ENCODE data around the gene SNORC.
"Not testable (repeated sequence)": the region's sequence is repeated elsewhere in the genome, so short reads cannot be mapped to it uniquely, and the experiment has no call there.

The SNORC gene

DNA sequence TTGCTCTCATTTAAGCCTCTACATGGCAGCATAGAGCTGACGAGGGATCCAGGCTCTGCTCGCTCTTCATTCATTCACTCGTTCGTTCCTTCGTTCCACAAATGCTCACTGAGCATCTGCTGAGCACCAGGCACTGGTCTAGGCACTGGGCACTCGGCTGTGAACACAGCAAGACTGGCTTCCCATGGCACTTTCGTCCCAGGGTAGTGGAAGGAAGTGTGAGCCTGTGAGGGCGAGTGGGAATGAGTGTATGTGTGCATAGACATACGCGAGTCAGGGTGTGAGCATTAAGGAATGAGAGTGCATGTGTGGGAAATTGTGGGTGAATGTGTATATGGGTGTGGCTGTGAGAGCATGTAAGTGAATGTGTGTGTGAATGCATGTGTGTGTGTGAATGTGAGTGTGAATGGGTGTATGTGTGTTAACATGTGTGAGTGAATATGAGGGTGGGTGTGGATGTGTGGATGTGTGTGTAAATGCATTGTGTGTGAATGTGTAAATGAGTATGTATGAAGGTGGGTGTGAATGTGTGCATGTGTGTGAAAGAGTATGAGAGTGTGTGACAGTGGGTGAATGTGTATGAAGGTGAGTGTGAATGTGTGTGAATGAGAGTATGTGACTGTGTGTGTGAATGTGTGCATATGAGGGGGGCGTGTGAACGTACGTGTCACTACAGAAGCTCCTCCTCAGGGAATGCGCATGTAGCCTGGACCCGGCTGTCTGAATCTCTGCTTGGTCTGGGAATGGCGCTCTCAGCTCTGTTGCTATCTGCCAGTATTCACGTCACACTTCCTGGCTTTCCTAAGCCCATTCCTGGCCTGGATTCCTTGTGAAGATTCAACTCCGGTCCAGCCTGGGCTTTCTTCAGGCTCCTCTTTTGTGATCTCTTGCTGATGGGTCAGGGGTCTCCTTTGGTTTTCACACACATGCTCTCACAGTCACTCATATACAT lies 28.8 kb downstream of the SNORC start:
- no peak for DNase-seq

DNA sequence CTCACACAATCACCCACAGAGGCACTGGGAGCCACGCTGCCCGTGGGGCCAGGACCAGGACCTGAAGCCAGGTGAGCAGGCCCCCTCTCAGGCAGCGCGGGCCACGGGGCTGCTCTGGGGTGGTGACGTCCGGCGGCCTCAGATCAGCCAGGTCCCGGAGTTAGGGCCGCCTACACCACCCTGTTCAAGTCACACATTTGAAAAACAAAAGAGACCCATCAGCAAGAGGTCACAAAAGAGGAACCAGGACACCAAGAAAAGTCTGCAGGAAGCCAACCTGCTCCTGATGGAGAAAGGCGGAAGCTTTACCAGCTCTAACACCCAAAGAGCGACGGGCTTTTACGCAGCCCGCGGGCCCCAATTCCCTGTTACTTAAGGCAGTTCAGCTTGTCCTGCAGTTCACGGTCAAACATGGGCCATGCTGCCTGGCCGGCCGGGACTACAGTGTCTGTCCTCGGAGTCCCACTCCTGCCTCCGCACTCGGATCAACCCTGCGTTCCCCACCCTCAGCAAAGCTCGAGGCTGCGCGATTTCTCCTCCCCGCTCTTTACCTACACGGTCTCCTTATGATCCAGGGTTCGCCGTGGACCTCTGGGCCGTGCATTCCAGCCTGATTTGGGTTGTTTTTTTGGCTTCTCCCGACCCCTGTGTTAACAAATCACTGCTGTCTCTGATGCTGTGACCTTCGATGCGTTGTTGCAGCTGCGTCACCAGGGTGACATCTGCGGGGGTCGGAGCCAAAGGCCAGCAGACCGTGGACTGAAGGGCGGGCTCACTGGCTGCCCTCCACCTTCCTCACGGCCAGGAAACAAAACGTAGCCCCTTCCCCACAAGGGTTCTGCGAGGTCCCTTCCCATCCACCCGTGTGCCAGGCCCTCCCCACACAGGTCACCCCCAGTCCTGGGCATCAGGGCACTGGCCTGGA lies 31.0 kb downstream of the SNORC start:
- no peak for DNase-seq

DNA sequence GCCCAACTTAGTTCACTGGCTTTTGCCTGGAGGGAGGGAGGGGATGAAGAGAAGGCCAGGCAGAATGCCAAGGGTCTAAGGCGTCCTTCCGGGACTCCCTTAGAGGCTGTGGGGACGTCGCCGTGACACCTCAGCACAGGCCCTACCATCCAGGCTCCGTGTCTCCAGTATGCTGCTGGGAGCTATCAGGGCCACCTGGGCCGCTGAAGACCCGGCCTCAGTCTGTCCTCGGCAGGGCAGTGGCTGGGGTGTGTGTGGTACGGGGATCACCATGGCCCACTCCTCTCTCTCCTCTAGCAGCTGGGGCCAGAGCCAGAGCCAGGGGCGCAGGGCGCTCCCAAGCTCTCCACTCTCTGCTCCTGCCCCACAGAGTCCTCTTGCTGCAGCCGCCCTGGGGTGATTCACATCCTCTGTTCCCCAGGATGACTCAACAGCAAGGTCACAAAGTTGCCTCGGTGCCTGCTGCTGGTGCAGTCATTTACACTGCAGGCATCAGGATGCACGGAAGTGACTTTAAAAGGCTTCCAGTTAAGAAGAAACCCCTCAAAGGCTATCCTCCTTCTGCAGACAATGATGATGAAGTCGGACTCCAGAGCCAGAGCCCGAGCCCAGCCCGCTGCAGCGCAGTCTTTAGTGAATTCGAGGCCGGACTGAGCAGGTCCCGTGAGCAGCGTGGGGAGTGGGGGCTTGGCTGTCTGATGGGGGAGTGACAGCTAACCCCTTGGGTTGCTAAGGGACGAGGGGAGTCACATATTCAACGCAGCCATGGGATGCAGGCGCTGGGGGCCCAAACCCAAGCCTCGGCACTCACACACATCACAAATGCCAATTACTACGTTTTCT lies 31.9 kb downstream of the SNORC start:
- DNase-seq: no peak

- no peak for DNase-seq
Measured at GRCh38 chr2:232903989-232904388, 33.9 kb downstream of the SNORC start.

GRCh38 chr2:232906867-232907717 lies 37.0 kb downstream of the SNORC start:
- DNase-seq: peak; percentile 53

DNA sequence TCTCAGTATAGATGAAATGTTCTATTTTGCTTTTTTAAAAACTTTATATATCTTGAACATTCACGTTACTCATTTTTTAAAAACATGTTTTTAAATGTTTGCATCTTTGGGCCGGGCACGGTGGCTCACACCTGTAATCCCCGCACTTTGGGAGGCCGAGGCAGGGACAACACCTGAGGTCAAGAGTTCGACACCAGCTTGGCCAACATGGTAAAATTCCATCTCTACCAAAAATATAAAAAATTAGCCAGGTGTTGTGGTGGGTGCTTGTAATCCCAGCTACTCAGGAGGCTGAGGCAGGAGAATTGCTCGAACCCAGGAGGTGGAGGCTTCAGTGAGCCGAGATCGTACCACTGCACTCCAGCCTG lies 37.6 kb downstream of the SNORC start:
- not testable (repeated sequence) for DNase-seq

DNA sequence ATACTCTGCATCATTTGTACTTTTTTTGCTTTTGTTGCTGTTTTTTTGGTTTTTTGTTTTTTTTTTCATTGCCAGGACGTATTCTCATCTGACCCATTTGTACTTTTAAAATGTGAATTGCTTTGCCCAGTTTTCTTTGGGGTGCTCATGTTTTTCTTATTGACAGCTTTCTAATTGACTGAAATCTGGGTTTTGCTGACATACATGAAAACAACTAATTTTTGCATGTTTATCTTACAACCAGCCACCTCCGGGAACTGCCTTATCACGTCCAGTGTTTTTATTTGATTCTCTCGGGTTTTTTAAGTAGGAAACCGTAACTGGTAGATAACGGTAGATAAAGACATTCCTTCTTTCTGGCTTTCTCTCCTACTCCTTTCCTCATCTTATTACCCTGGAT lies 38.6 kb downstream of the SNORC start:
- no peak for DNase-seq

DNA sequence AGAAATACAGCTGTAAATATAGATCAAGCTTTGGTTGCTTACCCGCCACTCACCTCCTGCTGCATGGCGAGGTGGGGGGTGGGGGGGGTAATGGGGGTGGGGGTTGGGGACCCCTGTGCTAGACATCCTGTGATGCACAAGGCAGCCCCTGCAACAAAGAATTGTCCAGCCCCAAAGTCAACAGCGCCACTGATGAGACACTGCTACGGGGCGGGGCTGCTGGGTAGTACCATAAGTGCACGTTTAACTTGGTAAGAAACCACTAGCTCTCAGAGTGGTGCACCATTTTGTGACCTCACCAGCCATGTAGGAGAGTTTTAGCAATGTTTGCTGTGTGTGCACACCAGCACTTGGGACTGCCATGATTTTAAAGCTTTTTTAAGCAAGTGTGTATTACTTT lies 40.3 kb downstream of the SNORC start:
- DNase-seq: no peak

DNA sequence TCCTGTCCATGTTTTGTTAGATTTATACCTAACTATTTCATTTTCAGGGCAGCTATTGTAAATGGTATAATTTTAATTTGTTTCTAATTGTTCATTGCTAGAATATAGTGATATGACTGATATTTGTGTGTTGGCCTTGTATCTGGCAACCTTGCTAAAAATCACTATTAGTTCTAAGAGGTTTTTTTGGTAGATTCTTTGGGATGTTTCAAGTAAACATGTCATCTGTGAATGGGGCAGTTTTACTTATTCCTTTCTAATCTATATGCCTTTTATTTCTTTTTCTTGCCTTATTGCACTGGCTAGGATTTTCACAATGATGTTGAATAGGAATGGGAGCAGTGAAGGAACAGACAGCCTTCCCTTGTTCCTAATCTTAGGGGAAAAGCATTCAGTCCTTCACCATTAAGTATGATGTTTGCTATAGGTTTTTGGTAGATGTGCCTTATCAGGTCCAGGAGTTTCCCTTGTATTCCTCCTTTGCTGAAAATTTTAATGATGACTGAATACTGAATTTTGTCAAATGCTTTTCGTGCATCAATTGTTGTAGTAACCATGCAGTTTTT lies 41.7 kb downstream of the SNORC start:
- no peak for DNase-seq

- DNase-seq: no peak
Measured at GRCh38 chr2:232913903-232914302, 43.8 kb downstream of the SNORC start.

GRCh38 chr2:232919141-232919540 lies 49.1 kb downstream of the SNORC start:
- no peak for DNase-seq

DNA sequence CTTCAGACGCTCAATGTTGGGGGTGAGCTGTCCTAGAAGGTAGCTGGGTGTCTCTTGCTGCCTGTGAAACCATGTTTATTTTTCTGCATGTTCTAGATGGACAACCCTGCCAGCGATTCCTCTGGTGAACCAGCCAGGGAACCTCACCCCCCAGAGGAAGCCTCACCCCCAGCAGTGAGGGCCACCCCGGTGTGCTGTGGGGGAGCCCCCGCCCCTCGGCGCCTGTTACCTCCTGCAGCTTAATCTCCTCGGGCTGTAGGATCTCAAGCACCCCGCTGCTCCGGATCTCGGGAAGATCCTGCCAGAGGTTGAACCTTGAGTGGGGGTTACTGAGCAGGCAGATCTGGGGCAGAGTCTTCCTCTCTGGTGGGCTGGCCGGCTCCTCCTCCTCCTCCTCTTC lies 50.0 kb downstream of the SNORC start:
- DNase-seq: no peak

- no peak for DNase-seq
Measured at GRCh38 chr2:232920760-232921159, 50.7 kb downstream of the SNORC start.

GRCh38 chr2:232924433-232924832 lies 54.4 kb downstream of the SNORC start:
- DNase-seq: no peak

GRCh38 chr2:232925153-232925820 lies 55.2 kb downstream of the SNORC start:
- no peak for DNase-seq

DNA sequence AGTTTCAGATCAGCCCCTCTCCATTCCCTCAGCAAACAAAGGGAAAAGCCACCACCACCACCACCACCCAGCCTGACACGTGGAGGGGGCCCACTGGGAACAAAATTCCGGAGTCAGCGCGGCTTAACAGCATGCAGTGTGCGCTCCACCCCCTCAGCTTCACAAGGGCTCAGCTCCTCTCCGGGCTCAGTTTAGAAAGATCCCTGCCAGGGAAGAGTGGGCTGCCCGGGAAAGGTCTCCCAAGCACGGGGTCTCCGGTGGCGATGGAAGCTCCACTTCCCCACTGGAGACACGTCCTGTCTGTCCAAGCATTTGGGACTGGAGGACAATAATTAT lies 55.7 kb downstream of the SNORC start:
- DNase-seq: no peak

DNA sequence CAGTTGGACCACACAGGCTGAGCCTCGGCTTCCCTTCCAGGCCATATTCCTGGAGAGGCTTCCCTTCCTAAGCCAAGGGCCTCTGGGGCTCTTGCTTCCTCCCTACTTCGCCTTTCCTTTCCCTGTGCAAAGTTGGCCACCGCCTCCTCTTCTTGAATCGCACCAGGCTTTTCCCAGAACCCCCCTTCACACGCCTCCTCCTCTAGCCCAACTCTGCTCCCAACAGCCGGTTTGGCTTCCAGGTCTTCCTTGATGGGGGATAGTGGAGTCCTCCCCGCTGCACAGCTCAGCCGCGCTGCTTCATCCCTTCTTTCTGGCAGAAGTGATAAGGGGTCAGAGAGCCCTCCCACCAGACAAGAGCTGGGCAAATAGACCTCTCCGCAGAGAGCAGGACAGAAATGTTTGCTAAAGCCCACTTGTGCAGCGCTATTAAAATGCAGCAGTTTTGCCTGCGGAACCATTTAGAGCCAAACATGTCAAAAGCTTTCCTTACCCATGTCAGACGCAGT lies 56.4 kb downstream of the SNORC start:
- DNase-seq: no peak

DNA sequence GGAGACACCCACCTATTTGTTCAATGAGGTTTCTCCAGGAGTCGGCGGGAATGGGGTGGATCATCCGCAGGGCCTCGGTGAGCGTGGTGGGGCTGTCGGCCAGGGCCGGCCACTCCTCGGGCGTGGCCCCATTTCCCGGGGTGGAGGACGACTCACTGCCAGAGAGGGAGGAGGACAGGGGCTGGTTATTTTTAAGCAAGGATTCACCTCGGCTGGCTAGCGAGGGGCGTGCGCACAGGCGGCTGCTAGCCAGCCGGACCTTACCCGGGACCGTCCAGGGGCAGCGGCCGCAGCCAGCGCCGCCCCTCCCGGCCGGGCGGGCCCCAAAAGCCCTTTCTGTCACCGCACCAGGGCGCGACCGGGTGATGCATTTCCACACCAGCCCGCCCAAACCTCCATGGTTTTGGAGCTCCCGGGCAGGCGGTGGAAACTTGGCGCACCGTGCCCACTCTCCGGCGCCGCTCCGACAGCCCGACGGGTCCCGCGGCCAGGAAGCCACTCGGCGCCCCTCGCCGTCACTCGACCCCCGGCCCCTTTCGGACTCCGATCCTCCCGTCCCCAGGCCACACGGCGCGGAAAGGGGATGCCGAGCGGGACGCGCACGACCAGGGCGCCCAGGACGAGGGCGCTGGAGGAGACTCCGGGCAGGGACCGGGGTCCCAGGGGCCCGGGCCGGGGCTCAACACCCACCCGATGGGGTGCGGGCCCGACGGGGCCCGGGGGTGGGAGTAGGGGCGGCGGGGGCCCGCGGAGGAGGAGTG lies 57.1 kb downstream of the SNORC start:
- DNase-seq: no peak

DNA sequence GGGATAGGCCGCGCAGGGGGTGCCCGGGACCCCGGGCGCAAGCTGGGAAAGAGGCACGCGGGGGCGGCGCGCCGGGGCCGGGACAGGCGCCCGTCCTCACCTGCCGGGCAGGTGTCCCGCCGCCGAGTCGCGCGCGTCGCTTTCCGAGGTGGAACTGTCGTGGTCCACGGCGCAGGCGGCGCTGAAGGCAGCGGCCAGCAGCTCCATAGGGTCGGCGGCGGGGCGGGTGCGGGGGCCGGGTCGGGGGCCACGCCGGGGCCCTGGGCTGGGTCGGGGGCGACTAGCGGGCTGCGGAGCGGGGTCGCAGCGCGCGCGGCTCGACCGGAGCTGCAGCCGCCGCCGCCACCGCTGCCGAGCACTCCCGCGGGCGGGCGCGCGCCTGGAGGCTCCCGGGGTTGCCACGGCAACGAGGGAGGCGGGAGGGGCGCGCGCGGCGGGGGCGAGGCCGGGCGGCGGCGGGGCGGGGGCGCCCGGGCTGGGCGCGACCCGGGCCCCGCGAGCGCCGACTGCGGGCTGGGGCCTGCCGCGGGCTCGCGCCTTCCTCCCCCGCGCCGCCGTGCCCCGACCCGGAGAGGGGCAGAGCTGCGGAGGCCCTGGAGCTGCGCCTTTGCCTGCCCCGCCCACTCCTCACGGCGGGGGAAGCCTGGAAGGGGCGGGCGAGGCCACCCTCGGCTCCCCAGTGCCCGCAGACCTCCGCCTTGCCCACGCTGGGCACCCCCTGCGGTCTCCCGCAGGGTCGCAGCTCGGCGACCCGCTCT lies 57.9 kb downstream of the SNORC start:
- DNase-seq: no peak

Measured in NCI-H1417 treated with DMSO at 0.1 percent for 48 hours (cell line).